Suppressor macrophage treated with lipopolysaccharide for 4 hours (primary cell): Measurements from ENCODE around the gene FAM133A.

Experiments
- DNase-seq: peaks from one replicate; pipeline ENCODE4 v3.0.0-alpha.2; 2020

Gene FAM133A

GRCh38 chrX:93673869-93674271 lies at the start of gene FAM133A:
FAM133A (plus strand) TSS chrX:93674206; CDS start chrX:93709420, 35,214 bp downstream.
- DNase-seq = no peak

- no peak for DNase-seq
These were observed 36.4 kb upstream of the FAM133A start for GRCh38 chrX:93637591-93637990.

DNA sequence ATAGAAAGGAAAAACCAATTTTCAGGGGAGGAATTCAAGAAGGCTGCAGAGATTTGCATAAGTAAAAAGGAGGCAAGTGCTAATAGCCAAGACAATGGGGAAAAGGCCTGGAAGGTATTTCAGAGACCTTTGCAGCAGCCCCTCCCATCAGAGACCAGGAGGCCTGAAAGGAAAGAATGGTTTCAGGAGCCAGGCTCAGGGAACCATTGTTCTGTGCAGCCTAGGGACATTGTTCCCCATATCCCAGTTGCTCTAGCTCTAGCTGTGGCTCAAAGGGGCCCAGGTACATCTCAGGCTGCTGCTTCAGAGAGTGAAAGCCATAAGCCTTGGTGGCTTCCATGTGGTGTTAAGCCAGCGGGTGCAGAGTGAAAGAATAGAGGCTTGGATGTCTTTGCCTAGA lies 24.6 kb upstream of the FAM133A start:
- no peak for DNase-seq

- no peak for DNase-seq
These were observed 13.4 kb upstream of the FAM133A start for GRCh38 chrX:93660575-93660974.

DNA sequence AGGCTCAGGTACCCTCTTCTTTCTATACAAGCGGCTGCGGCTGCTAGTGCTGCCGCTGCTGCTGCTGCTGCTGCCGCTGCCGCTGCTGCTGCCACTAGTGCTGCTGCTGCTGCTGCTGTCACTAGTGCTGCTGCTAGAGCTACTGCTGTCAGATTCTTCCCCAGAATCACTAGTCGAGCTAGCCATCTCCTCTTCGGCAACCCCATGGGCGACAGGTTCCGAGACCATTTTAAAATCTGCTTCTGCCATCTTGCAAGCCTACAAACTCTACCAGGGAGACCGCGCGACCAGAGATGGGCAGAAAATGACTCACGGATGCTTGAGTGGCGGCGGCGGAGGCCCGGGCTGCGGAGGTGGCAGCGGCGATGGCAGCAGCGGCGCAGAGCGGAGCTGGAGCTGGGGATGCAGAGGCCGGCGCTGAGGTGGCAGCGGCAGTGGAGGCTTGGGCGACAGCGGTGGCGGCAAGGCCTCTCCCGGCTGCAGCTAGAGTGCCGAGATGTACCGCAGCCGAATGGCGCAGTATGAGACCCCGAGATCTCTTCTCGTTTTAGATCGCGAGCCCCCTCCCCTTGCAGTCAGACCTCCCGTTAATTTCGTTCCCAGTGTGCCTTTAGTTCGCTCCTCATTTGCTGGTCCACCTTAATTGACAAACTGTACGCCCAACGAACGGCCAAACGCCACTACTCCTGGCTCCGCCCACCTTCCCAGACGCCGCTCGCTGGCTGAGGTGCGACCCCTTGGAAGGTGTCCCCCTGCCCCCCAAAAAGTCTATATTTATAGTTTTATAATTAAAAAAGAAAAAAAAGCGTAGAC lies 744 bp upstream of the FAM133A start, which contains the start of gene NAP1L3:
Gene NAP1L3 (minus strand): TSS at position 523 of the 813 bp plus-strand sequence. CDS start 274 bp downstream, at position 249.
- peak; percentile 16 for DNase-seq

DNA sequence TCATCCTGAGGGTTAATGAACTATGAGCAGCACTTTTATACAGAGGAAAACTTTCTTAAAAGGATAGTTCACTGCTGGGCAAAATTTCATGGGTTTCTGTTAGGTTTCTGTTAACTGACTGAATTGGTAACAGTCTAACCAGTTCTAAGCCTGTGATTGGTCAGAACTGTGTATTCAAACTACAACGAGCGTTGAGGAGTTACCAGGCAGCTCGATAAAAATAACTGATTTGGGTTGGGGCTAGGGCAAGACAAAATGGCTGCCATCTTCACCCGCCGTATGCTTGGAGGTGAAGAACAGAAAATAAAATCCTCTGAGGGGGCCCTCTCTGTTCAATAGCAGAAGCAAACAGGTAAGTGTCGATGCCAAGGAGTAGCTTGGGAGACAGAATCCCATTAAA lies 22.0 kb downstream of the FAM133A start:
- DNase-seq = no peak

GRCh38 chrX:93703701-93704100 lies 29.7 kb downstream of the FAM133A start:
- no peak for DNase-seq

- no peak for DNase-seq
These were observed 37.1 kb downstream of the FAM133A start for GRCh38 chrX:93711076-93711475.

DNA sequence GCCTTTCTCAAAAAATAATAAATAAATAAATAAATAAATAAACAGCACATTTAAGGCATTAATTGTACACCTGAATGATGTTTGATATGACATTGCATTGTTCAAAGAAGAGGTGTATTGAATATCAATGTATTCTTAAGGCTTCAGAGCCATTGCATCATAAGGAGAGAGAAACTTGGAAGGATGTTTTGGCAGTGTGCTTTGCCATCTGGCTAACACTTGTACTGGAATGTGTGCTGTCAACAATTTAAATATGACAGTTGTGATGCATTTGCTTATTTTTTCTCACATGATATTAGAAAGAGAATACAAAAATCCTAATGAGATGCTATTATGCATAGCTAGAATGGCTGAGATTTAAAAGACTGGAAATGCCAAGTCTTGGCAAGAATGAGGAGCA lies 67.8 kb downstream of the FAM133A start:
- no peak for DNase-seq

- DNase-seq = no peak
These were observed 86.2 kb downstream of the FAM133A start for GRCh38 chrX:93760163-93760562.
